ENCODE measurements around the gene MIS18A. TPM values are rescaled to one million over a fixed set of nuclear protein-coding genes. Genes with fewer than 3 reads are reported as not detected.
A peak's percentile ranks its signal among the peaks of the same experiment; 100 is the strongest.

MIS18A gene
- 5.0 to 7.1 TPM (median 5.8 TPM) in 3 replicates for total RNA-seq
- long read RNA-seq, transcript MIS18A-201 (5 exons, 1,575 nt): major isoform, 9 of 9 reads
- long read RNA-seq, partial matches to known transcripts: 0 of 9 reads
- long read RNA-seq, other reads (novel, unspliced or antisense): 0 of 9 reads

GRCh38 chr21:32278518-32279376 is at the start of gene MIS18A:
Gene MIS18A (minus strand): TSS chr21:32279049. CDS start chr21:32279014, 35 bp downstream.
- Mint-ChIP-seq H3K9me3 (ENCODE audit: low read depth) (no peaks in the 10 kb centered on the region), H3K27ac (ENCODE audit: unreplicated experiment) (peak within 1 kb of the TSS; percentile 93)

GRCh38 chr21:32328595-32328994 is 49.7 kb upstream of the MIS18A start:
- Mint-ChIP-seq H3K4me1 (ENCODE audit: low read depth) (peaks cover 24% of the 10 kb centered on the region), H3K36me3 (ENCODE audit: low read depth) (peaks cover 53% of the 10 kb centered on the region), H3K27ac (ENCODE audit: unreplicated experiment) (peak overlapping the region; percentile 73), H3K9me3 (ENCODE audit: low read depth) (peaks cover 5% of the 10 kb centered on the region), H3K27me3 (ENCODE audit: low read depth) (no peaks in the 10 kb centered on the region), H3K4me3 (ENCODE audit: unreplicated experiment) (no peak overlapping the region)
- TF ChIP-seq CTCF (IDR thresholded peaks at IDR 0.05): no peak
- DNase-seq (ENCODE audit: low spot score): no peak

More at GRCh38 chr21:32278518-32279376, at the start of gene MIS18A:
- H3K4me3 Mint-ChIP-seq (ENCODE audit: unreplicated experiment): peak within 1 kb of the TSS; percentile 99
- DNase-seq (ENCODE audit: low spot score): peak; percentile 96
- peak; percentile 59 for TF ChIP-seq CTCF (IDR thresholded peaks at IDR 0.05)
- peaks cover 26% of the 10 kb centered on the region for H3K4me1 Mint-ChIP-seq (ENCODE audit: low read depth)
- no peaks in the 10 kb centered on the region for H3K27me3 Mint-ChIP-seq (ENCODE audit: low read depth)
- no peaks in the 10 kb centered on the region for H3K36me3 Mint-ChIP-seq (ENCODE audit: low read depth)

- Mint-ChIP-seq H3K27me3 (ENCODE audit: low read depth) (no peaks in the 10 kb centered on the region), H3K4me1 (ENCODE audit: low read depth) (peaks cover 24% of the 10 kb centered on the region), H3K36me3 (ENCODE audit: low read depth) (peaks cover 46% of the 10 kb centered on the region), H3K27ac (ENCODE audit: unreplicated experiment) (no peak overlapping the region), H3K4me3 (ENCODE audit: unreplicated experiment) (no peak overlapping the region), H3K9me3 (ENCODE audit: low read depth) (no peaks in the 10 kb centered on the region)
- no peak for DNase-seq (ENCODE audit: low spot score)
- no peak for TF ChIP-seq CTCF (IDR thresholded peaks at IDR 0.05)
These were observed 46.9 kb upstream of the MIS18A start for GRCh38 chr21:32325706-32326105.

GRCh38 chr21:32322676-32323075 is 43.8 kb upstream of the MIS18A start:
- no peaks in the 10 kb centered on the region for H3K27me3 Mint-ChIP-seq (ENCODE audit: low read depth)
- peaks cover 1% of the 10 kb centered on the region for H3K4me1 Mint-ChIP-seq (ENCODE audit: low read depth)
- H3K27ac Mint-ChIP-seq (ENCODE audit: unreplicated experiment): no peak overlapping the region
- no peak for DNase-seq (ENCODE audit: low spot score)
- H3K9me3 Mint-ChIP-seq (ENCODE audit: low read depth): no peaks in the 10 kb centered on the region
- H3K4me3 Mint-ChIP-seq (ENCODE audit: unreplicated experiment): no peak overlapping the region
- peaks cover 49% of the 10 kb centered on the region for H3K36me3 Mint-ChIP-seq (ENCODE audit: low read depth)
- TF ChIP-seq CTCF (IDR thresholded peaks at IDR 0.05): no peak

- Mint-ChIP-seq H3K4me3 (ENCODE audit: unreplicated experiment) (no peak overlapping the region), H3K9me3 (ENCODE audit: low read depth) (no peaks in the 10 kb centered on the region), H3K36me3 (ENCODE audit: low read depth) (peaks cover 51% of the 10 kb centered on the region), H3K27ac (ENCODE audit: unreplicated experiment) (no peak overlapping the region), H3K4me1 (ENCODE audit: low read depth) (no peaks in the 10 kb centered on the region), H3K27me3 (ENCODE audit: low read depth) (no peaks in the 10 kb centered on the region)
- no peak for TF ChIP-seq CTCF (IDR thresholded peaks at IDR 0.05)
- no peak for DNase-seq (ENCODE audit: low spot score)
These were observed 43.3 kb upstream of the MIS18A start for GRCh38 chr21:32322103-32322502.
